ENCODE data around the gene DRICH1.
"Not testable (repeated sequence)": the region's sequence is repeated elsewhere in the genome, so short reads cannot be mapped to it uniquely, and the experiment has no call there.

DRICH1 gene

DNA sequence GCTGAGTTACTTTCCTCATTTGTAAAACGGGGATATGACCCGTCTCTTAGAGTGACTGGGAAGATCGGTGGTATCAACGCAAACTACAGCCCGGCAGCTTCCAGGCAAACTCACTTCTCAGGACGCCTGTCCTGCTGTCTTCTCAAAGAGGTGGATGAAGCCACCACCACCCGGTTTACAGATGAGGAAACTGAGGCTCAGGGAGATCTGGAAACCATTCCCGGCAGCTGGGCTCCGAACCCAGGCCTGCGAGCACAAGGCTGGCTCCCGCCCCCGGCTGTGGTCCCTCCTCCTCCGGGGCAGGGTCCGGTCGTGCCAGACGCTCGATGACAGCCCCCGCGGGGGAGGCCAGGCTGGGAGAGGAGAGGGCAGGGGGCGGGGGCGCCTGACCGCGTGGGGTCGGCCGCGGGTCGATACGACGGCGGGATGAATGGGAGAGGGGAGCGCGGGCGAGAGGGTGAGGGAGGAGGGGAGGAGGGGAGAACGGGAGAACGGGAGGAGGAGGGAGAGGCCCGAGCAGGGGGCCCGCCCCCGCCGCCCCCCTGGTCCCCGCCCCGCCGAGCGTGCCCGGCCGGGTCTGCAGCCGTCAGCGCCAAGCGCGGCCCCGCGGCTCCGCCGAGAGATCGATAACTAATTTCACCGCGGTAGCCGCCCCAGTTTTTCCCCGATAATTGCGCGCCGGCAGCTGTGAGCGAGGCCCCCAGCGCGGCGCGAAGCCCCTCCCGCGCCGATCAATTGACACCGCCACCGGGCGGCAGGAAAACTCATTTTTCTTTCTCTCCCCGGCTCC is 66.0 kb downstream of the DRICH1 start:
- DNase-seq: no peak

DNA sequence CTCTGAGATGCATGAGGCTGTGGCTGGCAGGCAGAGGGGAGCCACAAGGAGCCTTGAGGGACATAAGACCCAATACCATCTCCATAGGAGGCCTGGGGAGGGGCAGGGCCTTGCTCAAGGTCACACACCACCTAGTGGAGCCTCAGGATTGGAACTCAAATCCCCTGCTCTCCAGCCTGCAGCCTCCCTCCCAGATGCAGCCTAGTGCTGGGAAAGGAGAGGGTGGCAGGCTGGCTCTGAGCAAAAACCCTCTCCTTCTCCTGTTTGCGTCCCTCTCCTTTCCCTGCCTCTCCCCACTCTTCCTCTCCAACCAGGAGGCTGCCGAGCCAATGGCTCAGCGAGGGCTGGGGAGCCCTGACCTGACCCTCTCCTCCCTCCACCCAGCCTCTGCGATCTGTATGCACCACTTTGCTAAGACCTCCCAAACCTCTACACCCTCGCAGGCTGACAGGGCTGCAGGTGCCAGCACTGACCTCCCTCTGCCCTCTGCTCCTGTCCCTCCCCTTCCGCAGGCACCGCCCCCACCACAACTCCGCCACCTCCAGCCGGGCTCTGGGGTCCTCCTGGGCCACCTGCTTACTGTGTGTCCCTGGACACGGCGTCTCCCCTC is 66.7 kb downstream of the DRICH1 start:
- DNase-seq: no peak

GRCh38 chr22:23564276-23564675 is 67.8 kb downstream of the DRICH1 start:
- no peak for DNase-seq

- DNase-seq: no peak
Observed at GRCh38 chr22:23563111-23563510, 69.0 kb downstream of the DRICH1 start.

DNA sequence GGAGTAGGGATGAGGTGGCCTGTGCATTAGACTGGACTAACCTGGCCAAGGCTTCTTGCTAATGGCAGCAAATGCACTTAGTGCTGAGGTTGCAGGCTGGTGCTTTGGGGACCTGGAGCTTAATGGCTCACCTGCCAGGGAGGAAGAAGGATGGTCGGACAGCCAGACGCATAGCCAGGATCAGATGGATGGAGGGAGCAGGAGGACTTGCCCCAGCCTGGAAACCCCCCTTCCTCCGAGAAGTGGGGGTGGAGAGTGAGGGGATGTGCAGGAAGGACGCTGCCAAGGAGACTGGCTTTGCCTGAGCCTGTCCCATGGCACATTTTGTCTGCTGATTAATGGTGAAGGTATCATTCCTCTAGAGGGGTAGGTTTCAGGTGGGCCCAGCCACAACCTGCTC is 69.9 kb downstream of the DRICH1 start:
- DNase-seq: no peak

DNA sequence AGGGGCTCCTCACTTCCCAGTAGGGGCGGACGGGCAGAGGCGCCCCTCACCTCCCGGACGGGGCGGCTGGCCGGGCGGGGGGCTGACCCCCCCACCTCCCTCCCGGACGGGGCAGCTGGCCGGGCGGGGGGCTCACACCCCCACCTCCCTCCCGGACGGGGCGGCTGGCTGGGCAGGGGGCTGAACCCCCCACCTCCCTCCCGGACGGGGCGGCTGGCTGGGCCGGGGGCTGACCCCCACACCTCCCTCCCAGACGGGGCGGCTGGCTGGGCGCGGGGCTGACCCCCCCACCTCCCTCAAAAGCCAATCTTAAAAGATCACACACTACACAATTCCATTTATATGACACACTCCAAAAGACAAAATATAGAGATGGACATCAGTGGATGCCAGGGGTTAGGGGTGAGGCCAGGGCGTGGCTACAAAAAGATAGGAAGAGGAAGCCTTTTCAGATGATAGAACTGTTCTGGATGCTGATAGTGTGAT is 71.1 kb downstream of the DRICH1 start:
- not testable (repeated sequence) for DNase-seq

DNA sequence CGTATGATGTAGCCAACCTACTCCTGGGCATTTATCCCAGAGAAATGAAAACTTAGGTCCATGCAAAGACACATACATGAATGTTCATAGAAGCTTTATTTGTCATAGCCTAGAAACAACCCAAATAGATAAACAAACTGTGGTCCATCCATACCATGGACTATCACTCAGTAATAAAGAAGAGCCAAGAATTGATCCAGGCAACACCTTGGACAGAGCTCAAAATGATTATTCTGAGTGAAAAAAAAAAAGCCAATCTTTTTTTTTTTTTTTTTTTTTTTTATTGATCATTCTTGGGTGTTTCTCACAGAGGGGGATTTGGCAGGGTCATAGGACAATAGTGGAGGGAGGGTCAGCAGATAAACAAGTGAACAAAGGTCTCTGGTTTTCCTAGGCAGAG is 71.9 kb downstream of the DRICH1 start:
- not testable (repeated sequence) for DNase-seq

Data from NCI-H524 treated with DMSO at 0.1 percent for 48 hours (cell line).